H9 (cell line): ENCODE results near the gene DLGAP4. TPM values are rescaled to one million over a fixed set of nuclear protein-coding genes. Genes with fewer than 3 reads are reported as not detected.

Source experiments
- DNase-seq: peaks from one replicate; pipeline ENCODE4 v3.0.0-alpha.2; 2017
- H2AFZ ChIP-seq: one replicate; pipeline ENCODE4 v1.6.1; 2013; ENCODE audit warnings: mild to moderate bottlenecking, low read length, control low read depth, moderate library complexity
- H2AK5ac ChIP-seq: 2 replicates; pipeline ENCODE4 v1.6.1; 2013; ENCODE audit warnings: low read length, control low read depth, mixed read lengths; ENCODE audit not compliant: insufficient read length
- H2BK120ac ChIP-seq: one replicate; pipeline ENCODE4 v1.6.1; 2013; ENCODE audit warnings: low read depth, mild to moderate bottlenecking, low read length, control low read depth, inconsistent platforms; ENCODE audit not compliant: poor library complexity, severe bottlenecking
- H2BK12ac ChIP-seq: 2 replicates; pipeline ENCODE4 v1.6.1; 2013; ENCODE audit warnings: low read length, control low read depth, mixed read lengths, low read depth; ENCODE audit not compliant: insufficient read length
- H2BK15ac ChIP-seq: 2 replicates; pipeline ENCODE4 v1.6.1; 2013; ENCODE audit warnings: low read depth, low read length, control low read depth
- H2BK20ac ChIP-seq: one replicate; pipeline ENCODE4 v1.6.1; 2013; ENCODE audit warnings: low read depth, mild to moderate bottlenecking, low read length, control low read depth, inconsistent platforms; ENCODE audit not compliant: poor library complexity, severe bottlenecking
- H2BK5ac ChIP-seq: 2 replicates; pipeline ENCODE4 v1.6.1; 2013; ENCODE audit warnings: low read length, control low read depth, mixed read lengths; ENCODE audit not compliant: insufficient read length
- H3K14ac ChIP-seq: 2 replicates; pipeline ENCODE4 v1.6.1; 2013; ENCODE audit warnings: low read length, control low read depth; ENCODE audit not compliant: insufficient read depth
- H3K18ac ChIP-seq: 2 replicates; pipeline ENCODE4 v1.6.1; 2013; ENCODE audit warnings: low read depth, mild to moderate bottlenecking, mixed read lengths, low read length, control low read depth; ENCODE audit not compliant: insufficient read length
- H3K23ac ChIP-seq: 2 replicates; pipeline ENCODE4 v1.6.1; 2013; ENCODE audit warnings: low read length, control low read depth, mixed read lengths, low read depth; ENCODE audit not compliant: insufficient read length
- H3K23me2 ChIP-seq: 2 replicates; pipeline ENCODE4 v1.6.1; 2013; ENCODE audit warnings: low read depth, mild to moderate bottlenecking, mixed read lengths, low read length, control low read depth; ENCODE audit not compliant: insufficient read length, poor library complexity, severe bottlenecking
- H3K27ac ChIP-seq: 2 replicates; pipeline ENCODE4 v1.5.1; 2013; ENCODE audit warnings: low read length, control low read depth, mixed read lengths, low read depth; ENCODE audit not compliant: insufficient read length
- H3K27me3 ChIP-seq: 2 replicates; pipeline ENCODE4 v1.6.1; 2013; ENCODE audit warnings: low read length, control low read depth, inconsistent platforms; ENCODE audit not compliant: insufficient read depth
- H3K4ac ChIP-seq: 2 replicates; pipeline ENCODE4 v1.6.1; 2013; ENCODE audit warnings: low read depth, mild to moderate bottlenecking, control low read depth, inconsistent platforms, low read length, moderate library complexity
- H3K4me1 ChIP-seq: 2 replicates; pipeline ENCODE4 v1.6.1; 2013; ENCODE audit warnings: low read length, control low read depth, inconsistent platforms; ENCODE audit not compliant: insufficient read depth
- H3K4me2 ChIP-seq: 2 replicates; pipeline ENCODE4 v1.6.1; 2013; ENCODE audit warnings: low read length, control low read depth, mixed read lengths; ENCODE audit not compliant: insufficient read length, insufficient read depth
- H3K56ac ChIP-seq: 2 replicates; pipeline ENCODE4 v1.6.1; 2013; ENCODE audit warnings: low read depth, mild to moderate bottlenecking, mixed read lengths, low read length, control low read depth; ENCODE audit not compliant: insufficient read length
- H3K79me1 ChIP-seq: 2 replicates; pipeline ENCODE4 v1.6.1; 2013; ENCODE audit warnings: low read depth, mild to moderate bottlenecking, moderate library complexity, low read length, control low read depth, inconsistent platforms; ENCODE audit not compliant: insufficient read depth, poor library complexity, severe bottlenecking
- H3K79me2 ChIP-seq: 2 replicates; pipeline ENCODE4 v1.6.1; 2013; ENCODE audit warnings: low read length, control low read depth, inconsistent platforms; ENCODE audit not compliant: insufficient read depth
- H3K9ac ChIP-seq: 2 replicates; pipeline ENCODE4 v1.6.1; 2013; ENCODE audit warnings: low read length, control low read depth, mixed read lengths; ENCODE audit not compliant: insufficient read length; ENCODE audit errors: extremely low read depth
- H3K9me3 ChIP-seq: one replicate; pipeline ENCODE4 v1.6.1; 2013; ENCODE audit warnings: low read depth, low read length, inconsistent platforms; ENCODE audit not compliant: control insufficient read depth
- H3T11ph ChIP-seq: one replicate; pipeline ENCODE4 v1.6.1; 2013; ENCODE audit warnings: mild to moderate bottlenecking, low read length, control low read depth, inconsistent platforms
- H4K20me1 ChIP-seq: one replicate; pipeline ENCODE4 v1.6.1; 2013; ENCODE audit not compliant: control insufficient read depth, insufficient read length, insufficient read depth
- H4K5ac ChIP-seq: 2 replicates; pipeline ENCODE4 v1.6.1; 2013; ENCODE audit warnings: low read depth, mild to moderate bottlenecking, mixed read lengths, low read length, control low read depth; ENCODE audit not compliant: insufficient read length
- H4K8ac ChIP-seq: replicated peaks from 2 replicates; pipeline ENCODE4 v1.6.1; 2013; ENCODE audit warnings: low read length, control low read depth, mixed read lengths, low read depth; ENCODE audit not compliant: insufficient read length
- H4K91ac ChIP-seq: 2 replicates; pipeline ENCODE4 v1.6.1; 2013; ENCODE audit warnings: low read depth, mild to moderate bottlenecking, moderate library complexity, mixed read lengths, low read length, control low read depth; ENCODE audit not compliant: insufficient read length
- H3K27ac Mint-ChIP-seq, 3 experiments: 2 replicates in 2 of 3; 3 replicates in 1 of 3; pipeline ENCODE4 v1.8.0; 2020 to 2021; ENCODE audit warnings: mixed read lengths in 3 of 3, mild to moderate bottlenecking in 1 of 3, moderate library complexity in 1 of 3
- H3K27me3 Mint-ChIP-seq: 2 replicates; pipeline ENCODE4 v1.8.0; 2021; ENCODE audit warnings: low read depth, mild to moderate bottlenecking, moderate library complexity, mixed read lengths
- H3K36me3 Mint-ChIP-seq, 3 experiments: 2 replicates in 2 of 3; 3 replicates in 1 of 3; pipeline ENCODE4 v1.8.0; 2020 to 2021; ENCODE audit warnings: low read depth in 3 of 3, mixed read lengths in 3 of 3; ENCODE audit not compliant: insufficient read depth in 1 of 3
- H3K4me1 Mint-ChIP-seq, 2 experiments: 2 replicates each; pipeline ENCODE4 v1.8.0; 2020; ENCODE audit warnings: mixed read lengths in 2 of 2
- H3K4me3 Mint-ChIP-seq, 2 experiments: 2 replicates in 1 of 2; 3 replicates in 1 of 2; pipeline ENCODE4 v1.8.0; 2020 to 2021; ENCODE audit warnings: mild to moderate bottlenecking in 2 of 2, mixed read lengths in 2 of 2, moderate library complexity in 1 of 2
- H3K9me3 Mint-ChIP-seq, 2 experiments: 2 replicates in 1 of 2; 3 replicates in 1 of 2; pipeline ENCODE4 v1.8.0; 2020; ENCODE audit warnings: mild to moderate bottlenecking in 2 of 2, mixed read lengths in 2 of 2, moderate library complexity in 1 of 2
- CTCF ChIP-seq: fragments of 200-600 bp; sonication (generic); conservative IDR thresholded peaks from 3 replicates; pipeline ENCODE4 v1.8.0; 2021; ENCODE audit warnings: antibody characterized with exemption, mild to moderate bottlenecking
- WGBS: extraction: QIAGEN DNeasy Blood & Tissue Kit; methylation state at CpG from one replicate; pipeline ENCODE4 v1.1.7; 2013; ENCODE audit warnings: missing lambda C conversion rate, low lambda C conversion rate, mixed read lengths; ENCODE audit not compliant: insufficient read length; ENCODE audit errors: extremely low coverage; 5-methylcytosine and 5-hydroxymethylcytosine counted together
- total RNA-seq: library from RNA; stranded (reverse); gene quantifications from 2 replicates; pipeline ENCODE4 v1.2.1, GENCODE V29; 2021

The DLGAP4 gene
- total RNA-seq, 1 experiment from 2014 or later: 48.0 TPM

GRCh38 chr20:36303020-36303595 is 3.0 kb upstream of the DLGAP4 start:
- DNase-seq: no peak
- Histone ChIP-seq H3T11ph (no peak overlapping the region), H2BK120ac (no peak overlapping the region), H2BK12ac (no peak overlapping the region), H3K9me3 (no peaks in the 10 kb centered on the region), H3K4me2 (no peak overlapping the region), H3K27ac (no peak overlapping the region), H2AK5ac (no peak overlapping the region), H2BK15ac (no peak overlapping the region), H2BK5ac (no peak overlapping the region), H3K14ac (no peak overlapping the region), H3K56ac (no peak overlapping the region), H3K9ac (no peak overlapping the region), H3K79me1 (no peaks in the 10 kb centered on the region), H3K18ac (no peak overlapping the region), H4K20me1 (peaks cover 3% of the 10 kb centered on the region), H3K4ac (no peak overlapping the region), H4K8ac (no peak overlapping the region), H3K23me2 (peaks cover 11% of the 10 kb centered on the region), H3K4me1 (no peaks in the 10 kb centered on the region), H2BK20ac (no peak overlapping the region), H3K23ac (no peak overlapping the region), H3K27me3 (peaks cover 5% of the 10 kb centered on the region; the same call in 1 of the 2 replicates), H3K79me2 (no peaks in the 10 kb centered on the region), H4K5ac (no peak overlapping the region), H4K91ac (no peak overlapping the region), H2AFZ (no peak overlapping the region)
- TF ChIP-seq CTCF: no peak
- H3K9me3 Mint-ChIP-seq: no peaks in the 10 kb centered on the region
- H3K27ac Mint-ChIP-seq: no peak overlapping the region
- peaks cover 64% of the 10 kb centered on the region for H3K27me3 Mint-ChIP-seq
- H3K36me3 Mint-ChIP-seq: no peaks in the 10 kb centered on the region
- H3K4me3 Mint-ChIP-seq: no peak overlapping the region
- no CpG with 5 or more reads among the region's 14 CpGs for WGBS
- H3K4me1 Mint-ChIP-seq: peaks cover 9 to 24% of the 10 kb centered on the region in 2 experiments
